Hepatocyte (in vitro differentiated cells): ENCODE measurements around the gene CRK.

Source experiments
- CTCF ChIP-seq: fragments of 200-600 bp; sonication (generic); IDR thresholded peaks from 2 replicates; pipeline ENCODE4 v1.5.1; 2016; ENCODE audit warnings: antibody characterized with exemption, mild to moderate bottlenecking; ENCODE audit not compliant: poor library complexity
- EZH2 ChIP-seq: fragments of 200-600 bp; sonication (generic); IDR thresholded peaks from 2 replicates; pipeline ENCODE4 v1.6.1; 2016; ENCODE audit warnings: antibody characterized with exemption, mild to moderate bottlenecking, borderline replicate concordance
- EZH2phosphoT487 ChIP-seq: fragments of 200-600 bp; sonication (generic); IDR thresholded peaks from one replicate; pipeline ENCODE4 v1.6.1; 2018; ENCODE audit warnings: antibody characterized with exemption, mild to moderate bottlenecking, low read depth, moderate library complexity; ENCODE audit not compliant: unreplicated experiment, severe bottlenecking

DNA sequence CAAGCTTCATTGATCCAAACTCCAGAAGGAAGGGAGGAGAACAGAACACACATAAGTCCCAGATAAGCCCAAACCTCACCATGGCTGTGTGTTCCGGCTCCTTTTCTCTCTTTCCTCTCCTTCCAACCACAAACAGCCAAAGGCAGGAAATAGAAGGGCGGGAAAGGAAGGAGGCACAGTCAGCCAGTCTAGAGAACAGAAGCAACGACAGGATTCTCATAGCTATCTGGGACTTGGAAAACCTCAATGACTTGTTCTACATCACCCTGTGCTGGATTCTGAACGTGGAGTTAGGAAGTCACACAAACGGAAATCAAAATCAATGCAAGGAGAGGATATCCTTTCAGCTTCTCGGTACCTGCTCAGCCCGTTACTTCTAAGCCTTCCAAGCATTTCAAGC, 9.0 kb downstream of the CRK start:
- TF ChIP-seq CTCF (no peak), EZH2phosphoT487 (no peak), EZH2 (no peak)
